HG03460 (cell line): ENCODE data around the gene LDB2.

Experiments
- ATAC-seq: cut with Tn5 transposase; IDR thresholded peaks from one replicate; pipeline ENCODE4 v1.9.1; 2021; ENCODE audit not compliant: unreplicated experiment

The LDB2 gene

GRCh38 chr4:16608611-16609125, 289.8 kb downstream of the LDB2 start:
- ATAC-seq: no peak

GRCh38 chr4:16608123-16608522, 290.3 kb downstream of the LDB2 start:
- no peak for ATAC-seq

GRCh38 chr4:16607241-16608066, 291.0 kb downstream of the LDB2 start:
- no peak for ATAC-seq

- ATAC-seq: no peak
Measured at GRCh38 chr4:16606691-16607090, 291.8 kb downstream of the LDB2 start.

GRCh38 chr4:16603178-16603577, 295.3 kb downstream of the LDB2 start:
- ATAC-seq: no peak

- ATAC-seq: no peak
Measured at GRCh38 chr4:16598597-16599206, 299.7 kb downstream of the LDB2 start.

GRCh38 chr4:16597845-16598596, 300.4 kb downstream of the LDB2 start:
- ATAC-seq: no peak

- ATAC-seq: no peak
Measured at GRCh38 chr4:16597443-16597842, 301.0 kb downstream of the LDB2 start.

GRCh38 chr4:16596267-16596666, 302.2 kb downstream of the LDB2 start:
- ATAC-seq: no peak

GRCh38 chr4:16594128-16594527, 304.3 kb downstream of the LDB2 start:
- ATAC-seq: no peak

- ATAC-seq: no peak
Measured at GRCh38 chr4:16593386-16593785, 305.1 kb downstream of the LDB2 start.

GRCh38 chr4:16591272-16591826, 307.1 kb downstream of the LDB2 start:
- no peak for ATAC-seq

- no peak for ATAC-seq
Measured at GRCh38 chr4:16590797-16591196, 307.6 kb downstream of the LDB2 start.

GRCh38 chr4:16588651-16589050, 309.8 kb downstream of the LDB2 start:
- no peak for ATAC-seq

- no peak for ATAC-seq
Measured at GRCh38 chr4:16588149-16588548, 310.3 kb downstream of the LDB2 start.

- no peak for ATAC-seq
Measured at GRCh38 chr4:16585053-16585452, 313.4 kb downstream of the LDB2 start.

GRCh38 chr4:16583764-16584163, 314.7 kb downstream of the LDB2 start:
- ATAC-seq: no peak

GRCh38 chr4:16582526-16582925, 315.9 kb downstream of the LDB2 start:
- no peak for ATAC-seq

GRCh38 chr4:16582036-16582435, 316.4 kb downstream of the LDB2 start:
- no peak for ATAC-seq

- ATAC-seq: no peak
Measured at GRCh38 chr4:16581117-16581516, 317.3 kb downstream of the LDB2 start.

- ATAC-seq: no peak
Measured at GRCh38 chr4:16580514-16580913, 317.9 kb downstream of the LDB2 start.
